Measurements from ENCODE around the gene CDK5R2. TPM values are rescaled to one million over a fixed set of nuclear protein-coding genes. Genes with fewer than 3 reads are reported as not detected.
A peak's percentile ranks its signal among the peaks of the same experiment; 100 is the strongest.

CDK5R2 gene
- total RNA-seq, 1 donor from 2014 or later, result not detected

- intact Hi-C loops (cut with micrococcal nuclease), result no loop called here
- no peak for DNase-seq
- Histone ChIP-seq H3K4me1 (no peaks in the 10 kb centered on the region), H3K27me3 (ENCODE audit: low read depth) (peaks cover 82% of the 10 kb centered on the region), H3K36me3 (no peaks in the 10 kb centered on the region), H3K27ac (replicated peaks) (no peak overlapping the region), H3K4me3 (no peak overlapping the region), H3K9me3 (replicated peaks) (no peaks in the 10 kb centered on the region)
- TF ChIP-seq CTCF (IDR thresholded peaks at IDR 0.05; ENCODE audit: borderline replicate concordance), result no peak
These were observed 51.4 kb downstream of the CDK5R2 start for GRCh38 chr2:219010873-219011272.

Small RNAs within 50 kb of the gene (microRNA-seq; reads per million reads assigned to microRNA genes)
- gene MIR375, result 13.7 reads per million, percentile 32 among the genes with 10 or more reads in this experiment

Other genes starting within 250 kb of the CDK5R2 start
- gene TTLL4, start 248.8 kb upstream of the CDK5R2 start, total RNA-seq, result 6.2 TPM
- gene CYP27A1, start 177.5 kb upstream of the CDK5R2 start, total RNA-seq, result 6.7 TPM
- gene PRKAG3, start 127.9 kb upstream of the CDK5R2 start, total RNA-seq, result 0.14 TPM
- 1.0 TPM for gene WNT6, start 99.9 kb upstream of the CDK5R2 start, total RNA-seq
- not detected for gene WNT10A, start 78.8 kb upstream of the CDK5R2 start, total RNA-seq
- not detected for gene FEV, start 25.5 kb downstream of the CDK5R2 start, total RNA-seq
- gene CRYBA2, start 33.8 kb downstream of the CDK5R2 start, total RNA-seq, result not detected
- not detected for gene CFAP65, start 81.8 kb downstream of the CDK5R2 start, total RNA-seq
- gene IHH, start 101.3 kb downstream of the CDK5R2 start, total RNA-seq, result not detected
- 6.4 TPM for gene NHEJ1, start 201.1 kb downstream of the CDK5R2 start, total RNA-seq
- gene SLC23A3, start 210.4 kb downstream of the CDK5R2 start, total RNA-seq, result 0.58 TPM
- 58.1 TPM for gene CNPPD1, start 217.3 kb downstream of the CDK5R2 start, total RNA-seq
- 29.9 TPM for gene RETREG2, start 218.6 kb downstream of the CDK5R2 start, total RNA-seq
- gene ZFAND2B, start 247.1 kb downstream of the CDK5R2 start, total RNA-seq, result 19.7 TPM